GM12875 (cell line): ENCODE data around the gene VSTM4.

Experiments
- H3K4me3 ChIP-seq: one replicate; pipeline ENCODE4 v1.5.1; 2011; ENCODE audit warnings: low read depth, low read length, control low read depth
- CTCF ChIP-seq: IDR thresholded peaks from 2 replicates; pipeline ENCODE4 v1.5.1; 2011; ENCODE audit warnings: low read depth, mild to moderate bottlenecking, control low read depth, inconsistent platforms, low read length, moderate library complexity, borderline replicate concordance; ENCODE audit not compliant: insufficient read depth

Gene VSTM4

GRCh38 chr10:49115015-49115795 is at the start of gene VSTM4:
Gene VSTM4 (minus strand): TSS chr10:49115522. CDS start chr10:49115485, 37 bp downstream.
- no peak within 1 kb of the TSS for H3K4me3 ChIP-seq

GRCh38 chr10:49164559-49165188 is 49.4 kb upstream of the VSTM4 start:
- no peak overlapping the region for H3K4me3 ChIP-seq
- peak; percentile 93 for TF ChIP-seq CTCF

More at GRCh38 chr10:49115015-49115795, at the start of gene VSTM4:
- TF ChIP-seq CTCF, result no peak

- H3K4me3 ChIP-seq, result no peak overlapping the region
- no peak for TF ChIP-seq CTCF
Observed at GRCh38 chr10:49163741-49164140, 48.4 kb upstream of the VSTM4 start.

GRCh38 chr10:49162761-49163310 is 47.5 kb upstream of the VSTM4 start:
- TF ChIP-seq CTCF, result no peak
- no peak overlapping the region for H3K4me3 ChIP-seq

- no peak overlapping the region for H3K4me3 ChIP-seq
- TF ChIP-seq CTCF, result no peak
Observed at GRCh38 chr10:49162063-49162462, 46.7 kb upstream of the VSTM4 start.

- 0 out of 2 replicates have a peak, but pooled peaks have one; percentile 4 for TF ChIP-seq CTCF
- no peak overlapping the region for H3K4me3 ChIP-seq
Observed at GRCh38 chr10:49161411-49161997, 46.2 kb upstream of the VSTM4 start.
